ENCODE data around the gene GIT1.

GRCh38 chr17:29593591-29594518 is 4.4 kb upstream of the GIT1 start:
- TF ChIP-seq CTCF (IDR thresholded peaks at IDR 0.05) (no peak), POLR2A (IDR thresholded peaks at IDR 0.05) (no peak), POLR2AphosphoS5 (IDR thresholded peaks at IDR 0.05; ENCODE audit: insufficient read depth in 1 of 2, low read depth in 1 of 2) (no peak)

Measured in vagina (tissue), 2 donors.